Dermis lymphatic vessel endothelial cell (primary cell): Measurements from ENCODE around the gene TUSC2. TPM values are rescaled to one million over a fixed set of nuclear protein-coding genes. Genes with fewer than 3 reads are reported as not detected.

ENCODE experiments used
- total RNA-seq: library from RNA; depleted of rRNA; stranded (reverse); fragments of >200 nt; gene quantifications from 2 replicates; pipeline ENCODE4 v1.2.1, GENCODE V29; 2014

TUSC2 gene
- total RNA-seq, result 20.5 and 23.8 TPM in 2 replicates

DNA sequence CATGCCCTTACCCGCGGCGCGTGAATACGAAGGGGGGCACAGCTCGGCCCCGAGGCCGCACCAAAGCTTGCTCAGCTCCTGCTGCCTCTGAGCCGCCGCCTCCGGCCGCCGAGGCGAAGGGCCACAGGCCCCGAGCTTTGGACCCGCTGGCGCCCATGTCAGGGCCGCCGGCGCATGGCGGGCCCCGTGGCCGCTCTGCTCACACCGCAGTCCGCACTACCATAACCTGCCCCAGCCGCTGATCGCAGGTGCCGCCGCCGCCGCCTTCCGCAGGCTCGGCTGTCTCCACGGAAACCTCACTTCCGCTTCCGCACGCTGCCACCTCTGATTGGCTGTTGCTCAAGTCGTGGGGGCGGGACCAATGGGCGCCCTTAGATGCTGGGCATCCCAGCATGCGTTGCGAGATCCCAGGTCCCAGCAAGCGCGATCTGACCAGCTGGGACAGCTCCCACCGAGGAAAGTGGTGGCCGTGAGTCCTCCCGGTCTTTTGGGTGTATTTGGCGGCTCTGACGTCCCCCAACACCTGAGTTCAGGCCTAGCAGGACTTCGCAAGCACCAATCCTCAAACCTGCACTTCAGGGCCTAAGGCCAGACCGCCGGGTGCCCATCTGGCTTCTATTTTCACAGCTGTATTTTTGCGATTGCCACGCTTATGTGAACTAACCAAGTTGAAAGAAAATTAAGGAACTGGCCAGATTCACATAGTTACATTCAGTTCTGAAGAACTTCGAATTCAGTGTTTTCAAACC is at the start of gene TUSC2:
TSS of gene TUSC2 (minus strand) at position 281 of the 749 bp plus-strand sequence. CDS start at position 157, 124 bp downstream.

GRCh38 chr3:50358911-50359759 is 31.1 kb upstream of the TUSC2 start, which contains the start of gene TMEM115:
Gene TMEM115, minus strand, starts transcription at chr3:50359521. Its CDS starts 458 bp downstream, at chr3:50359063.

DNA sequence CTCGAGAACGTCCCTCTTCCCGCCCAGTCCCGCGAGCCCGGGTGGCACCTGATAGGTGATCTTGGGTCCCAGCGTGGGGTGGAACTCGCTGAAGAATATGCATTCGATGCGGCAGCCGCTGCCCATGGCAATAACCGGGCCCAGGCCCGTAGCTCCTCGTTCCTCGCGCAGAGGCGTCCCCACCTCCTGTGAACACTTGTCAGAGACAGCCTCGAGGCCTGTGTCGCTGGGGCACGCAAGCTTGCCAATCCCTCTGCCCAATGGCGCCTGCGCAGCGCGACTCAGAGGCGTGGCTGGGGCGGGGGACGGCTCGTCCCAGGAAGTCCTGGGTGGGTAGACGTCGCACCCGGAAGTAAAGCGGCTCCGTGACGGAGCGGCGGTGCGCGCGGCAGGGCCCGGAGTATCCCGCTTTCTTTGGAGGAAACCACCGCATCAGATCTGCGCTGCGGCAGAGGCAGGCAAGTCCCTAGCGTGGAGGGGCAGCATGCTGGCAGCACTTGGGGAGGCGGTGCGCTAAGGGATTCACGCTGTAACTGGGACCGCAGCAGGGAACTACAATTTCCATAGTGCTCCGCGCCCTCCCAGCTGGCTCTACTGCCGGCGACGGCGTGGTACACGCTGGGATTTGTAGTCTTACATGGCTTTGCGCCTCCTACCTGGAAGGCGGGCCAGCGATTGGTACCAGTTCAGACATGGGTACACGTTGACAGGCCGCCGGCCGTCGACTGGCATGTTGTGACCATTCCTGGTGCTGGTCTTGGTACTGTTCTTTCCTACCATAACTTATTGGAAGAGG is 22.7 kb upstream of the TUSC2 start, which contains the start of the genes CYB561D2 and NPRL2:
TSS of gene CYB561D2 (plus strand) at position 336 of the 796 bp plus-strand sequence. CDS start 572 bp downstream, outside the sequence.
TSS of gene NPRL2 (minus strand) at position 249 of the 796 bp plus-strand sequence. CDS start at position 126, 123 bp downstream.

DNA sequence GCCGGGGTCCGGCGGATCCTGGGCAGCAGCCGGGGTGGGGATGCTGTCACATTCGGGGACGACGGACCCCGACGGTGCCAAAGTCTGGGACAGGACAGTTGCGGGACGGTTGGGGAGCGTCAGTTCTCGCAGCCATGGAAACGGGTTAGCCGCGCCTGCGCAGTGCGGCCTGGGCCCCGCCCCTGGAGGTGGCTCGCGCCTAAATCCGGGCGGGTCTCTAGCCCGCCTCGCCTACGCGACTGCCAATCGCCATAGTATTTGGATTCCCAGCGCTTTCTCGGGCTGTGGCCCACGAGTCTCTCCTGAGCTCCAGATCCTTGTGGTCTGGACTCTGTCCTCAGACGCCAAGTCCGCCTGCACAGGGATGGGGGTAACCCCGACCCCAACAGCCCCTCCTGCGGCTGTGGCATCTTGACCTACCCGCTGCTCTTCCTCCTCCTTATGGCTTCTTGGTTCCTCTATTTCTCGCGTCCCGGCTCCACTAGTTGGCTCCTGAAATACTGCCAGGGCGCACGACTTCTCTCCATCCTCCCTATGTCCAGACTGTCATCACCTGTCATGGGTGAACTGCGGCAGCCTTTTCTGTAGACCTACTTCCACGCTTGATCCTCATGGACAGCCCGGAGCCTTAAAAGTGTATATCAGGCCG is 17.7 kb upstream of the TUSC2 start, which contains the start of gene ZMYND10:
TSS of gene ZMYND10 (minus strand) at position 147 of the 649 bp plus-strand sequence. CDS start 153 bp downstream, outside the sequence.

GRCh38 chr3:50340448-50341329 is 12.7 kb upstream of the TUSC2 start, which contains the start of gene RASSF1:
Gene RASSF1, minus strand, starts transcription at chr3:50340836. Its CDS starts 31 bp downstream, at chr3:50340805.

DNA sequence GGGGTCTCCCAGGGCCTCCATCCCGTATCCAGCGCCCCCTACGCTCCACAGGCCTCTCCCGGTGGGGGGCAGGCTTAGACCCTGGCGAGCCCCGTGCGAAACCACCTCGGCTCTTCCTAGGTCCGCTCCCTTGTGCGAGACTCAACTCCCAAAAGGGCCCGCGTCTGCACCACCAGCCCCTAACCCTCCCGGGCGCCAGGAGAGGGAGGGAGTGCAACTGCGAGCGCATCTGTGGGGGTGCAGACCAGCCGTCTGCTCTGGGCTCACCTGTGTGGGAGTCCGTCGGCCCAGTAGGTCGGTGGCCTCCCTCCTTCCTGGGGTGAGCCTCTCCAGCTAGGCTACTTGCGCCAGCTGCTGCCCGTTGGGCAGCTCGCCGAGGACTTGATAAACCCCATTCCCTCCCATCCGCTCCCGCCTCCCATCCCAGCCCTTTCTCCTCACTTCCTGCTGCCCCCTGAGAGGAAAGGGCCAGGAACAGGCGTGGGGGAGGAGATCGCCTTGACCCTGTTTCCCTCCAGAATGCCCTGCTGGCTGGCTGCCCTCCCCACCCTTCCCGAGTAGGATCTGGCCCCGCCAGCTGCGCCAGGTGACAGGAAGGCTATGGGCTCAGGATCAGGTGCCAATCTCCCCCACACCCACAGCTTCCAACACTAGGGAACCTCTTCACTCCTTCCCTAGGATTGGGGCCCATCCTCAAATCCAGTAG is 5.5 kb downstream of the TUSC2 start, which contains the start of gene HYAL2:
TSS of gene HYAL2 (minus strand) at position 360 of the 706 bp plus-strand sequence. CDS start 2,256 bp downstream, outside the sequence.

DNA sequence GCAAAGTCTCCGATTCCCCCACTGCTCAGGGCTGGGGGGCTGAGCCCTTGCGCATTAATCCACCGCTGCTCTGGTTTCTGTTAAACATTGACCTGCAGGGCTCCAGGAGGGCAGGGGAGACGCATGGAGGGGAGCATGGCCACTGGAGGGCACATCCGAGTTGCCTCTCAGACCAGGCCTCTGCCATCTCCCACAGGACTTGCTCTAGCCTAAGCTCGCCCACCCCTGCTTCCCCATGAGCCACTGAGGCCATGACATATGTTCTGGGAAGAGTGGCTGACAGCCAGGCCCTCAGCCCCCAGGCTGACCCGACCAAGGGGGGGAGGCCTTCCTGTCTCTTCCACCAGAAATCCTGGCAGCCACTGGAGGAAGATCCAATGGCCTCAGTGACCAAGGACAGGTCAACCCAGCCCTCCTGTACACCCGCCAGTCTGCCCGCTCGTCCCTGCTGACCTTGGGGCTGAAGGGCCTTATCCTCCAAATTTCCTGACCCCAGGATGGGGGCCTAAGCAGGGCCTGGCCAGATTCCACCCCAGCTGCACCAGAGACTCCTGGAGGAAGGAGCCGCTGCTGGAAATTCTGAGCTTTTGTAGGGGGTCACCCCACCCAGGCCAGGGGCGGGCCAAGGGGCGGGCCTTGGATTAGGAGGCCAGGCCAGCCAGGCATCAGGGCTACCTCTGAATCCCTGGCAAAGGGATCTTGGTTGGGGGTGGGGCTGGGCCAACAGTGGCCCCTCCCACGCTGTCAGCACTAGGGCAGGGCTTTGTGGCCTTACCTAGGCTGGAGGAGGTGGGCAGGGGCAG is 24.8 kb downstream of the TUSC2 start, which contains the start of gene HYAL1:
TSS of gene HYAL1 (minus strand) at position 562 of the 803 bp plus-strand sequence. CDS start 618 bp downstream, outside the sequence.

DNA sequence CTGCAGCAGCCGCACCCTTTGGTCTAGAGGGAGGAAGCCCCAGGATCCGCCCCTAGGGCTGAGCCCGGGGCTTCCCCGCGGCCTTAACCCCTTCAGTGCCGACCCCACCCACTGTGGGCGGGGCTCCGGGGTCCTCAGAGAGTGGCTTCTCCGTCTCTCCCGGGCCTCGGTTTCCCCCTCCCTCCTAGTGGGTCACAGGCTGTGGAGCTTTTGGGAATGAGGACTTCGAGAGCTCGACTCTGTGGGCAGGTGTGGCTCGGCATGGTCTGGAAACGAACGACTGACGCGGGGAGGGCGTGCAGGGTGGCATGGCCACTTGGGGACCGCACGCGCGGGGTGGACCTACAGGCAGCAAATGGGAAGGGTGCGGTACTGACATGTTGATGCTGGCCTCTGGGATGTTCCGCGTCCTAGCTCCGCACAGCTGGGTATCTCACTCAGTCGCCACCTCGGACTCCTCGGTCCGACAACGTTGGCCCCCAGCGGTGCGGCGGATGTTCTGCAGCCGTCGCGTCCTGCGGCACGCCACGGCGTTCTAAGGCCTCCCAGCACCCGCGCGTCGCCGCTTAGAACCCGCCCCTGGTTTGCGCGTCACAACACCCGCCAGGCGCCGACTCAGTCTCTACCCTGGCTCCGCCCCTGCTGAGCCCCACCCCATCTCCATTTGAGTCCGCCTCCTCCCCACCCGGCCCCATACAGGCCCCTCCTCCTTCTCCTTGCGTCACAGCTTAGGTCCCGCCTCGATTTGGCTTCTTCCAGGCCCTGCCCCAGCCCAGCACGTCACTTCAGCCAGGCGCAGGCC is 29.0 kb downstream of the TUSC2 start, which contains the start of the genes HYAL3 and NAA80:
TSS of gene HYAL3 (minus strand) at position 570 of the 802 bp plus-strand sequence. CDS start 3,803 bp downstream, outside the sequence.
TSS of gene NAA80 (minus strand) at position 570 of the 802 bp plus-strand sequence. CDS start 1,942 bp downstream, outside the sequence.

DNA sequence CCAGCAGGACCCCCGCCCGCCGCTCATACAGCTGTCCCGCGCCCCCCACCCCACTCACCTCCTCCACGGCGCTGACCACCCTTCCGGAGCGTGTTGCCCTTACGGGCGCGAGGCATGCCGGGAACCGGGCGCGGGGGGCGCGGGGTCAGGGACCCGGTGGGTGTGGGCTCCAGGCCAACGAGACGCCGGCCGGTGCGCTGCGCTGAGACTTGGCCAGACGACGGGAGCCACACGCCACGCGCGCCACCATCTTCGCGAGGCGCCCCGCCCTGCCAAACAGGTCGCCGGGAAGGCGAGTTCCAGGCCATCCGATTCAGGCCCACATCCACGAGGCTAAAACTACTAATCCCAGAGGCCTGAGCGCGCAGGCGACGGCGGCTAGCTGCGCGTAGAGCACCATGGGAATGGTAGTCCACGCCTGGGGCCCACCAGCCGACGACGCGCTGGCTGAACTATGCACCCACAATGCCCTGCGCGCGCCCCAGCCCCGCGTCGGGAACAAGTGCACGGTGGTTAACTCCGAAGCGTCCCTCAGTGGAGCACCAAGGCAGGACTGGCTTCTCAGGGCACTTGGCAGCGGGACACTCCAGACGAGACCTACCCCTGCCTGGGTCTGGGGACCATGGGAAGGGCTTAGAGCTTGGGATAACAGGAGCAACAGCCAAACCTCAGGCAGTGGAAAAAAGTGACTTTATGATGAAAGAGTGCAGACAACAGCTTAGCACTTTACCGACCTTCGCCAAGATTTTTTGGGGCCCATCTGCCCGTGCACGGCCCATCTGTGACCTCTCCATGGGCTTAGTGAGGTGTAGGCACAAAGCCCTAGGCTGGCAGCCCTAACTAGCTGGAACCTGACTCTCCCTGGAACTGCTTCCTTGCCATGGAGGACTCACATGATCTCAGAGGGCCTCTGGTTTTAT is 35.6 kb downstream of the TUSC2 start, which contains the start of gene IFRD2:
TSS of gene IFRD2 (minus strand) at position 271 of the 920 bp plus-strand sequence. CDS start at position 116, 155 bp downstream.

DNA sequence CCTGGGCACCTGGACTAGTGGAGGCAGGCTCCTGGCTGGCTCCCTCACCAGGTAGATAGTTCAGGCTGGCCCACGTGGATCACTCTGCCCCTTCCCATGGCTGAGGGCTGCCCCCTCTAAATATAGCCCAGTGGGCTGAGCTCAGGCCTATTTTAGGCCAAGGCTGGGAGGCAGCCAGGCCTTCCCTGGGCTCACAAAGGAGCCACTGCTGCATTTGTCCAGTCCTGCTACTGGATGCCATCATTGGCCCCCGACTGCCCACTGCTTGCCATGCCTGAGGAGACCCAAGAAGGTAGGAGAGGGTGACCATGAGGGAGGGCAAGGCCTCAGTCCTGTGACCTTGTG is 49.2 kb downstream of the TUSC2 start, which contains the start of gene LSMEM2:
TSS of gene LSMEM2 (plus strand) at position 208 of the 345 bp plus-strand sequence. CDS start at position 235, 27 bp downstream.

Other genes with a start within 250 kb of the TUSC2 start
- gene RBM5, start 239.3 kb downstream of the TUSC2 start, total RNA-seq, result 127 and 181 TPM in 2 replicates
- gene SEMA3F, start 172.9 kb downstream of the TUSC2 start, total RNA-seq, result 13.5 and 14.2 TPM in 2 replicates
- not detected in 2 replicates for gene GNAT1, start 136.6 kb downstream of the TUSC2 start, total RNA-seq
- gene SLC38A3, start 123.0 kb downstream of the TUSC2 start, total RNA-seq, result under 0.01 and 0.17 TPM in 2 replicates
- 332 and 397 TPM in 2 replicates for gene GNAI2, start 92.0 kb downstream of the TUSC2 start, total RNA-seq
- 0.54 and 0.86 TPM in 2 replicates for gene SEMA3B, start 59.1 kb downstream of the TUSC2 start, total RNA-seq
- not detected in 2 replicates for gene LSMEM2, start 49.1 kb downstream of the TUSC2 start, total RNA-seq
- gene IFRD2, start 35.8 kb downstream of the TUSC2 start, total RNA-seq, result 78.2 and 93.9 TPM in 2 replicates
- gene HYAL3, start 28.8 kb downstream of the TUSC2 start, total RNA-seq, result 15.0 and 19.0 TPM in 2 replicates
- gene NAA80, start 28.8 kb downstream of the TUSC2 start, total RNA-seq, result 3.7 and 5.1 TPM in 2 replicates
- gene HYAL1, start 24.6 kb downstream of the TUSC2 start, total RNA-seq, result 6.4 and 7.6 TPM in 2 replicates
- 413 and 447 TPM in 2 replicates for gene HYAL2, start 5.5 kb downstream of the TUSC2 start, total RNA-seq
- gene RASSF1, start 12.6 kb upstream of the TUSC2 start, total RNA-seq, result 15.3 and 24.7 TPM in 2 replicates
- under 0.01 and 0.11 TPM in 2 replicates for gene ZMYND10, start 17.5 kb upstream of the TUSC2 start, total RNA-seq
- gene NPRL2, start 22.6 kb upstream of the TUSC2 start, total RNA-seq, result 13.2 and 14.1 TPM in 2 replicates
- 13.6 and 17.6 TPM in 2 replicates for gene CYB561D2, start 22.6 kb upstream of the TUSC2 start, total RNA-seq
- 30.0 and 35.7 TPM in 2 replicates for gene TMEM115, start 31.3 kb upstream of the TUSC2 start, total RNA-seq
- under 0.01 TPM in 1 of 2 replicates, not detected in the other for gene CACNA2D2, start 175.4 kb upstream of the TUSC2 start, total RNA-seq
- 1.1 and 1.6 TPM in 2 replicates for gene C3orf18, start 239.5 kb upstream of the TUSC2 start, total RNA-seq
- gene HEMK1, start 241.3 kb upstream of the TUSC2 start, total RNA-seq, result 4.5 and 5.0 TPM in 2 replicates